H1 (cell line): Measurements from ENCODE around the gene PEX14. TPM values are rescaled to one million over a fixed set of nuclear protein-coding genes. Genes with fewer than 3 reads are reported as not detected.

Experiments used
- CTCF ChIA-PET: fragments of 300-600 bp; sonication (Branson Sonifier 250); formaldehyde crosslinking; loops from one replicate; lab custom pipeline; 2021; ENCODE audit not compliant: partially characterized antibody; lab: Charles Lee
- POLR2A ChIA-PET: fragments of 300-600 bp; sonication (Branson Sonifier 250); formaldehyde crosslinking; loops from one replicate; lab custom pipeline; 2021; ENCODE audit warnings: inconsistent platforms; ENCODE audit not compliant: partially characterized antibody; lab: Charles Lee
- DNase-seq, 2 experiments: peaks; one replicate each; pipeline versions ENCODE4 v3.0.0 to v3.0.0-alpha.2; 2010 to 2022; ENCODE audit warnings: low spot score in 2 of 2, low read depth in 1 of 2, mixed read lengths in 1 of 2
- FAIRE-seq: peaks from 2 replicates; lab custom pipeline; 2011; peaks lifted over from hg19 to GRCh38; lab: Jason Lieb, UNC
- H2AFZ ChIP-seq: 2 replicates; pipeline ENCODE4 v1.8.1; 2012; ENCODE audit warnings: low read length, inconsistent platforms
- H2AK5ac ChIP-seq: 2 replicates; pipeline ENCODE4 v1.6.1; 2013; ENCODE audit warnings: low read depth, low read length
- H2BK120ac ChIP-seq: replicated peaks from 2 replicates; pipeline ENCODE3; 2013; ENCODE audit warnings: low read depth, low read length, inconsistent platforms
- H2BK12ac ChIP-seq: 2 replicates; pipeline ENCODE4 v1.6.1; 2013; ENCODE audit warnings: low read depth, low read length
- H2BK15ac ChIP-seq: 2 replicates; pipeline ENCODE4 v1.6.1; 2013; ENCODE audit warnings: low read length
- H2BK20ac ChIP-seq: 2 replicates; pipeline ENCODE4 v1.6.1; 2013; ENCODE audit warnings: low read length
- H2BK5ac ChIP-seq: 2 replicates; pipeline ENCODE4 v1.6.1; 2013; ENCODE audit warnings: low read depth, low read length
- H3K14ac ChIP-seq: 2 replicates; pipeline ENCODE4 v1.6.1; 2013; ENCODE audit warnings: inconsistent platforms; ENCODE audit not compliant: insufficient read length
- H3K18ac ChIP-seq: 2 replicates; pipeline ENCODE4 v1.6.1; 2013; ENCODE audit warnings: low read length; ENCODE audit errors: extremely low read depth
- H3K23ac ChIP-seq: 2 replicates; pipeline ENCODE4 v1.6.1; 2013; ENCODE audit warnings: inconsistent platforms; ENCODE audit not compliant: insufficient read length
- H3K23me2 ChIP-seq: 2 replicates; pipeline ENCODE4 v1.6.1; 2013; ENCODE audit warnings: low read depth, low read length
- H3K27ac ChIP-seq: 2 replicates; pipeline ENCODE4 v1.6.1; 2011; ENCODE audit warnings: low read depth, low read length, inconsistent platforms
- H3K27me3 ChIP-seq, 4 experiments: replicated peaks in 1 of 4; 1 replicate in 1 of 4; 2 replicates in 3 of 4; pipeline versions ENCODE4 v1.6.1 to v1.8.1; 2011 to 2013; ENCODE audit warnings: low read length in 3 of 4, mild to moderate bottlenecking in 3 of 4, inconsistent platforms in 2 of 4, mixed read lengths in 2 of 4, moderate library complexity in 1 of 4; ENCODE audit not compliant: control insufficient read depth in 3 of 4, insufficient read depth in 3 of 4; ENCODE audit errors: extremely low read depth in 1 of 4
- H3K36me3 ChIP-seq, 4 experiments: 2 replicates each; pipeline versions ENCODE4 v1.6.1 to v1.8.1; 2011 to 2013; ENCODE audit warnings: mild to moderate bottlenecking in 4 of 4, low read length in 3 of 4, moderate library complexity in 2 of 4, control low read depth in 1 of 4, inconsistent platforms in 1 of 4; ENCODE audit not compliant: insufficient read depth in 4 of 4, control insufficient read depth in 2 of 4
- H3K4ac ChIP-seq: replicated peaks from 2 replicates; pipeline ENCODE3; 2013; ENCODE audit warnings: low read length, low read depth, mixed read lengths, inconsistent platforms; ENCODE audit not compliant: insufficient read length
- H3K4me1 ChIP-seq, 4 experiments: replicated peaks in 1 of 4; 1 replicate in 1 of 4; 2 replicates in 3 of 4; pipeline versions ENCODE4 v1.6.1 to v1.8.1; 2011 to 2013; ENCODE audit warnings: low read length in 3 of 4, inconsistent platforms in 2 of 4, mixed read lengths in 1 of 4; ENCODE audit not compliant: insufficient read depth in 4 of 4, control insufficient read depth in 3 of 4
- H3K4me2 ChIP-seq, 2 experiments: 2 replicates each; pipeline versions ENCODE4 v1.6.1 to v1.8.1; 2011 to 2013; ENCODE audit warnings: low read depth in 2 of 2, low read length in 2 of 2, control low read depth in 1 of 2, inconsistent platforms in 1 of 2, mild to moderate bottlenecking in 1 of 2; ENCODE audit not compliant: insufficient read depth in 1 of 2
- H3K4me3 ChIP-seq, 4 experiments: fragments of 200-600, 300-600 bp in 1 of 4; sonication (generic), shearing (Covaris generic), sonication (Bioruptor Twin) in 1 of 4; 2 replicates each; pipeline versions ENCODE4 v1.5.1 to v1.8.1; 2011 to 2016; ENCODE audit warnings: low read length in 4 of 4, low read depth in 3 of 4, control low read depth in 2 of 4, inconsistent platforms in 2 of 4, mild to moderate bottlenecking in 2 of 4, mixed read lengths in 1 of 4, moderate library complexity in 1 of 4; ENCODE audit not compliant: insufficient read depth in 2 of 4; ENCODE audit errors: extremely low read depth in 1 of 4
- H3K56ac ChIP-seq: replicated peaks from 2 replicates; pipeline ENCODE3; 2013; ENCODE audit warnings: low read depth, mild to moderate bottlenecking, mixed read lengths, low read length, inconsistent platforms; ENCODE audit not compliant: insufficient read length
- H3K79me1 ChIP-seq: 2 replicates; pipeline ENCODE4 v1.6.1; 2013; ENCODE audit warnings: low read depth, low read length, control low read depth
- H3K79me2 ChIP-seq, 2 experiments: 2 replicates each; pipeline versions ENCODE4 v1.6.1 to v1.8.1; 2012 to 2013; ENCODE audit warnings: low read length in 2 of 2, mild to moderate bottlenecking in 2 of 2, inconsistent platforms in 1 of 2; ENCODE audit not compliant: insufficient read depth in 2 of 2, control insufficient read depth in 1 of 2
- H3K9ac ChIP-seq, 4 experiments: replicated peaks in 1 of 4; 1 replicate in 1 of 4; 2 replicates in 3 of 4; pipeline versions ENCODE4 v1.6.1 to v1.8.1; 2011 to 2013; ENCODE audit warnings: low read depth in 3 of 4, low read length in 3 of 4, control low read depth in 2 of 4, mild to moderate bottlenecking in 2 of 4, moderate library complexity in 2 of 4, inconsistent platforms in 1 of 4; ENCODE audit errors: extremely low read depth in 1 of 4
- H3K9me3 ChIP-seq, 2 experiments: 2 replicates each; pipeline versions ENCODE4 v1.6.1 to v1.8.1; 2012 to 2013; ENCODE audit warnings: mild to moderate bottlenecking in 2 of 2, moderate library complexity in 2 of 2, control low read depth in 1 of 2, inconsistent platforms in 1 of 2, low read depth in 1 of 2, low read length in 1 of 2, mixed read lengths in 1 of 2; ENCODE audit not compliant: insufficient read depth in 2 of 2
- H4K20me1 ChIP-seq, 2 experiments: replicated peaks in 1 of 2; 2 replicates each; pipeline versions ENCODE3 to v1.8.1; 2011 to 2013; ENCODE audit warnings: inconsistent platforms in 2 of 2, low read length in 2 of 2, mild to moderate bottlenecking in 1 of 2; ENCODE audit not compliant: insufficient read depth in 2 of 2, control insufficient read depth in 1 of 2
- H4K5ac ChIP-seq: 2 replicates; pipeline ENCODE4 v1.6.1; 2013; ENCODE audit warnings: low read length, low read depth, mixed read lengths, inconsistent platforms; ENCODE audit not compliant: insufficient read length
- H4K8ac ChIP-seq: 2 replicates; pipeline ENCODE4 v1.8.0; 2013; ENCODE audit warnings: mild to moderate bottlenecking, moderate library complexity, low read length, inconsistent platforms; ENCODE audit not compliant: insufficient read depth; ENCODE audit errors: extremely low read depth
- H4K91ac ChIP-seq: replicated peaks from 2 replicates; pipeline ENCODE3; 2013; ENCODE audit warnings: low read length, mixed read lengths, inconsistent platforms; ENCODE audit not compliant: insufficient read length
- BCL11A ChIP-seq, 2 experiments: IDR thresholded peaks; one replicate each; pipeline ENCODE4 v1.6.1; 2011; ENCODE audit warnings: low read depth in 2 of 2, low read length in 2 of 2, mild to moderate bottlenecking in 2 of 2
- BRCA1 ChIP-seq: IDR thresholded peaks from 2 replicates; pipeline ENCODE4 v1.6.1; 2012; ENCODE audit warnings: low read depth, low read length, improper control_type of control experiment
- CBX5 ChIP-seq: fragments of 300-800, 300-1000 bp; sonication (generic); IDR thresholded peaks from 2 replicates; pipeline ENCODE4 v1.7.1; 2016; ENCODE audit warnings: antibody characterized with exemption, low read length, low read depth
- CEBPB ChIP-seq: IDR thresholded peaks from 2 replicates; pipeline ENCODE4 v1.6.1; 2012; ENCODE audit warnings: low read depth, low read length
- CREB1 ChIP-seq: IDR thresholded peaks from 2 replicates; pipeline ENCODE4 v1.6.1; 2012; ENCODE audit warnings: inconsistent platforms
- EGR1 ChIP-seq: IDR thresholded peaks from 2 replicates; pipeline ENCODE4 v1.6.1; 2011; ENCODE audit warnings: low read depth, low read length, borderline replicate concordance
- KDM1A ChIP-seq: fragments of 200-600, 300-600 bp; sonication (generic); IDR thresholded peaks from 2 replicates; pipeline ENCODE4 v1.7.1; 2016; ENCODE audit warnings: mild to moderate bottlenecking, low read length, borderline replicate concordance
- POU5F1 ChIP-seq: IDR thresholded peaks from 2 replicates; pipeline ENCODE4 v1.6.1; 2011; ENCODE audit warnings: low read depth, mild to moderate bottlenecking, low read length, moderate library complexity
- TAF1 ChIP-seq: IDR thresholded peaks from 2 replicates; pipeline ENCODE4 v1.6.1; 2011; ENCODE audit warnings: mild to moderate bottlenecking, low read depth, low read length
- TEAD4 ChIP-seq: IDR thresholded peaks from 2 replicates; pipeline ENCODE4 v1.6.1; 2012; ENCODE audit warnings: low read depth, low read length, inconsistent platforms, mixed read lengths
- WGBS, 2 experiments: shearing (Covaris generic) in 1 of 2; methylation state at CpG; one replicate each; pipeline versions ENCODE4 v1.1.6 to v1.1.7; 2013 to 2015; ENCODE audit warnings: low lambda C conversion rate in 2 of 2, mixed read lengths in 2 of 2, inconsistent platforms in 1 of 2, low coverage in 1 of 2, missing lambda C conversion rate in 1 of 2; ENCODE audit not compliant: insufficient replicate concordance in 2 of 2, insufficient coverage in 1 of 2, insufficient read length in 1 of 2; ENCODE audit errors: extremely low coverage in 1 of 2, missing lambda C conversion rate in 1 of 2; 5-methylcytosine and 5-hydroxymethylcytosine counted together
- polyA plus RNA-seq, 7 experiments: library from polyadenylated mRNA; depleted of rRNA in 3 of 7; stranded (reverse) in 5 of 7; unstranded in 2 of 7; fragments of >200 nt in 5 of 7; fragments of 200-250 nt in 2 of 7; gene quantifications; 1 replicate in 5 of 7; 2 replicates in 1 of 7; 4 replicates in 1 of 7; pipeline versions ENCODE4 v1.2.1 to v1.2.3, GENCODE V29; 2011 to 2013; ENCODE audit warnings: missing spikeins in 2 of 7, mixed read lengths in 2 of 7
- total RNA-seq: library from RNA; stranded (reverse); fragmentation: NEBNext Ultra II Directional; extraction: Animal tissue kit (Norgen Biotek cat#: 25700); gene quantifications from 2 replicates; pipeline ENCODE4 v1.2.1, GENCODE V29; 2021

The PEX14 gene
- total and polyA plus RNA-seq, 2 of the 8 experiments (the other 6 are each of a cell fraction or from before 2014, with no cell fraction given), result 13.0 to 19.8 TPM

DNA sequence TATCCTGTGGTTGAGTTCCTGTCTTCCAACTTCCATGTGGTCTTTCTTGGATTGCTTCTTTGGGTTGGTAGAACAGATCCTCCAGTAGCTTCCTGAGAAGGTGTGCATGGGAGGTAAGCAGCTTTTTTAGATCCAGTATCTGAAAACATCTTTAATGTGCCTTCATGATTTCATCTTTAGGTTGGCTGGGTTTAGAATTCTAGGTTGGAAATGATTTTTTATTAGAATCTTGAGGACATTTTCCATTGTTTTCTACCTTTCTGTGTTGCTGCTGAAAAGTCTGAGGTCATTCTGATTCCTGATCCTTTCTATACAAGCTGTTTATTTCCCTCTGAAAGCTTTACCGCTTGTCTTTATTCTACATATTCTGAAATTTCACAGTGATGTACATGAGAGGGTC lies 94.8 kb downstream of the PEX14 start:
- no peak overlapping the region for H3K4ac ChIP-seq
- no peaks in the 10 kb centered on the region; a peak in 1 of 4 replicates for H3K79me2 ChIP-seq
- H2BK20ac ChIP-seq, result no peak overlapping the region
- peaks cover 0 to 2% of the 10 kb centered on the region in 2 experiments for H4K20me1 ChIP-seq
- no peaks in the 10 kb centered on the region for H3K9me3 ChIP-seq
- no peak overlapping the region for H3K18ac ChIP-seq
- H3K23me2 ChIP-seq, result no peaks in the 10 kb centered on the region
- H2BK5ac ChIP-seq, result no peak overlapping the region
- no peaks in the 10 kb centered on the region for H3K27me3 ChIP-seq
- H3K36me3 ChIP-seq, result no peaks in the 10 kb centered on the region
- WGBS, 2 experiments, result 100% methylated on average over 1 of the region's 1 CpG; no CpG with 5 or more reads in 1 of the 2 experiments
- no peak overlapping the region for H4K91ac ChIP-seq
- H2AK5ac ChIP-seq, result no peak overlapping the region
- no peak for DNase-seq
- no peak overlapping the region for H4K5ac ChIP-seq
- no peak overlapping the region for H3K4me3 ChIP-seq
- H3K27ac ChIP-seq, result no peak overlapping the region
- TF ChIP-seq KDM1A, result no peak
- TF ChIP-seq POU5F1, result no peak
- no peak for TF ChIP-seq CBX5
- TF ChIP-seq BRCA1, result no peak
- no peak for TF ChIP-seq EGR1
- no peak for TF ChIP-seq BCL11A (IDR thresholded peaks at IDR 0.05; ENCODE audit: low read depth in 2 of 2, low read length in 2 of 2)
- TF ChIP-seq CREB1, result no peak
- TF ChIP-seq TEAD4, result no peak
- no peak for TF ChIP-seq TAF1
- TF ChIP-seq CEBPB, result no peak
- ChIA-PET CTCF (interaction anchor here (0.6 to 1.3 kb wide), 4 partner anchors 15 to 62 kb away, joined by 3 read pairs; no protein-coding TSS in a partner anchor), POLR2A (no interaction called here)
- no peaks in the 10 kb centered on the region for H3K4me1 ChIP-seq
- H2BK12ac ChIP-seq, result no peak overlapping the region
- no peak overlapping the region for H3K9ac ChIP-seq
- H2AFZ ChIP-seq, result no peak overlapping the region
- H3K14ac ChIP-seq, result no peak overlapping the region
- no peak overlapping the region for H4K8ac ChIP-seq
- FAIRE-seq, result no peak
- no peak overlapping the region for H2BK15ac ChIP-seq
- H3K4me2 ChIP-seq, result no peak overlapping the region
- H3K79me1 ChIP-seq, result no peaks in the 10 kb centered on the region
- H3K23ac ChIP-seq, result no peak overlapping the region
- no peak overlapping the region for H2BK120ac ChIP-seq
- no peak overlapping the region for H3K56ac ChIP-seq
